Dedifferentiated amniotic fluid mesenchymal stem cell (primary cell): ENCODE measurements around the gene ITGAD.

Experiments
- DNase-seq: peaks from one replicate; pipeline ENCODE4 v3.0.0-alpha.2; 2016; ENCODE audit errors: extremely low spot score

ITGAD gene

GRCh38 chr16:31475946-31476302, 82.8 kb downstream of the ITGAD start:
- DNase-seq = no peak
